Transverse colon (tissue), 4 donors: ENCODE measurements around the gene PSMA3. TPM values are rescaled to one million over a fixed set of nuclear protein-coding genes. Genes with fewer than 3 reads are reported as not detected.

Experiments
- DNase-seq: peaks from one replicate; pipeline ENCODE4 v3.0.0-alpha.2; 2019
- H3K27ac ChIP-seq, 4 donors: fragments of 200-600 bp; sonication (generic); 2 replicates each; pipeline ENCODE4 v1.5.1; 2016 to 2018; ENCODE audit warnings: inconsistent platforms in 4 of 4
- H3K27me3 ChIP-seq: fragments of 200-600 bp; sonication (generic); 2 replicates; pipeline ENCODE4 v1.5.1; 2017; ENCODE audit warnings: inconsistent platforms
- H3K36me3 ChIP-seq, 4 donors: fragments of 200-600 bp; sonication (generic); 2 replicates each; pipeline ENCODE4 v1.5.1; 2017 to 2019; ENCODE audit warnings: inconsistent platforms in 4 of 4
- H3K4me1 ChIP-seq, 4 donors: fragments of 200-600 bp; sonication (generic); 2 replicates each; pipeline ENCODE4 v1.5.1; 2017 to 2020; ENCODE audit warnings: inconsistent platforms in 4 of 4
- H3K4me3 ChIP-seq, 4 donors: fragments of 200-600 bp; sonication (generic); 1 replicate in 1 of 4; 2 replicates in 3 of 4; pipeline versions ENCODE4 v1.5.1 to v1.6.1; 2017 to 2019; ENCODE audit warnings: inconsistent platforms in 4 of 4
- H3K9me3 ChIP-seq, 2 donors: fragments of 200-600 bp; sonication (generic); 2 replicates each; pipeline ENCODE4 v1.5.1; 2017 to 2019; ENCODE audit warnings: inconsistent platforms in 2 of 2
- CTCF ChIP-seq, 5 experiments: fragments of 200-600 bp in 3 of 5; fragments of 450-650 bp in 2 of 5; sonication (generic) in 3 of 5; IDR thresholded peaks; 1 replicate in 2 of 5; 2 replicates in 3 of 5; pipeline ENCODE4 v1.5.1; 2016 to 2017; ENCODE audit warnings: antibody characterized with exemption in 5 of 5, inconsistent platforms in 3 of 5, mild to moderate bottlenecking in 2 of 5, moderate library complexity in 1 of 5
- EP300 ChIP-seq: sonication (generic); formaldehyde crosslinking; IDR thresholded peaks from one replicate; pipeline ENCODE4 v1.6.1; 2017; ENCODE audit warnings: antibody characterized with exemption, low read depth
- POLR2A ChIP-seq: fragments of 450-650 bp; IDR thresholded peaks from one replicate; pipeline ENCODE4 v1.6.1; 2016; ENCODE audit warnings: antibody characterized with exemption, mild to moderate bottlenecking, moderate library complexity
- POLR2AphosphoS5 ChIP-seq, 3 donors: sonication (generic); formaldehyde crosslinking; IDR thresholded peaks; one replicate each; pipeline ENCODE4 v1.6.1; 2016; ENCODE audit warnings: antibody characterized with exemption in 3 of 3
- WGBS, 2 donors: methylation state at CpG; one replicate each; pipeline ENCODE4 v1.1.5; 2018; ENCODE audit warnings: low coverage in 1 of 2; 5-methylcytosine and 5-hydroxymethylcytosine counted together
- in situ Hi-C, 4 donors: fragments of 200-750 bp; cut with MboI; loops; one replicate each; pipeline versions ENCODE4 v1.15.0 to v1.15.1; 2017; ENCODE audit warnings: low sequenced_read_pairs in 3 of 4, low pct_ligation_motif_present in 1 of 4, low pct_unique_long_range_greater_than_20kb in 1 of 4
- intact Hi-C: fragments of 100-400 bp; cut with DNase I; formaldehyde crosslinking; loops from one replicate; pipeline ENCODE4 v1.15.1; 2023; ENCODE audit warnings: low total_unique reads
- total RNA-seq, 4 donors: library from RNA; depleted of rRNA; stranded (reverse); fragments of >200 nt; gene quantifications; one replicate each; pipeline ENCODE4 v1.1.0, GENCODE V29; 2016

The PSMA3 gene
- total RNA-seq, 4 donors from 2014 or later = 38.5 to 87.3 (median 80.3) TPM

- TF ChIP-seq POLR2A (no peak), CTCF (IDR thresholded peaks at IDR 0.05) (no peak), EP300 (no peak), POLR2AphosphoS5 (IDR thresholded peaks at IDR 0.05) (no peak)
- WGBS, 2 donors = 96 to 100% methylated on average over 5 to 7 of the region's 7 CpGs
- DNase-seq = no peak
- Histone ChIP-seq H3K4me1 (peaks cover 4 to 27% (median 11%) of the 10 kb centered on the region in 4 donors), H3K27ac (no peak overlapping the region), H3K9me3 (no peaks in the 10 kb centered on the region), H3K27me3 (no peaks in the 10 kb centered on the region), H3K36me3 (peaks cover 0 to 31% (median 14%) of the 10 kb centered on the region in 4 donors), H3K4me3 (no peak overlapping the region)
- intact Hi-C loops = loop anchor here (10.0 kb wide), 1 partner anchor 49 kb away; the partner anchor contains the start of gene PSMA3
- in situ Hi-C loops = loop anchor here in 2 of 4 donors (10.0 kb wide), 1 partner anchor 49 kb away; the partner anchor contains the start of gene PSMA3 (in 2 of the 2)
Measured at GRCh38 chr14:58294201-58294600, 49.6 kb downstream of the PSMA3 start.

GRCh38 chr14:58296726-58297125 lies 52.1 kb downstream of the PSMA3 start:
- no peak for DNase-seq
- Histone ChIP-seq H3K9me3 (no peaks in the 10 kb centered on the region), H3K4me1 (peaks cover 14 to 31% (median 22%) of the 10 kb centered on the region in 4 donors), H3K27ac (peak overlapping the region; percentile 92 to 100 (median 96)), H3K4me3 (peak overlapping the region; percentile 41 to 94 (median 68)), H3K36me3 (peaks cover 0 to 24% (median 8%) of the 10 kb centered on the region in 4 donors), H3K27me3 (no peaks in the 10 kb centered on the region)
- TF ChIP-seq POLR2AphosphoS5 (IDR thresholded peaks at IDR 0.05) = no peak
- TF ChIP-seq POLR2A = no peak
- no peak for TF ChIP-seq EP300
- no peak for TF ChIP-seq CTCF (IDR thresholded peaks at IDR 0.05)
- 7 to 13% methylated on average over 3 of the region's 3 CpGs for WGBS, 2 donors
- intact Hi-C loops = loop anchor here (10.0 kb wide), 1 partner anchor 52 kb away; the partner anchor contains the start of gene PSMA3
- in situ Hi-C loops = loop anchor here in 2 of 4 donors (10.0 kb wide), 1 partner anchor 52 kb away; the partner anchor contains the start of gene PSMA3 (in 2 of the 2)

GRCh38 chr14:58297412-58297761 lies 52.7 kb downstream of the PSMA3 start:
- Histone ChIP-seq H3K36me3 (peaks cover 0 to 25% (median 7%) of the 10 kb centered on the region in 4 donors), H3K4me1 (peaks cover 14 to 31% (median 22%) of the 10 kb centered on the region in 4 donors), H3K27ac (peak overlapping the region; percentile 92 to 100 (median 96)), H3K9me3 (no peaks in the 10 kb centered on the region), H3K27me3 (no peaks in the 10 kb centered on the region), H3K4me3 (peak overlapping the region; percentile 41 to 94 (median 68))
- intact Hi-C loops (loop anchor here (10.0 kb wide), 1 partner anchor 53 kb away; the partner anchor contains the start of gene PSMA3), in situ Hi-C loops (loop anchor here in 2 of 4 donors (10.0 kb wide), 1 partner anchor 53 kb away; the partner anchor contains the start of gene PSMA3 (in 2 of the 2))
- TF ChIP-seq POLR2A = no peak
- TF ChIP-seq POLR2AphosphoS5 (IDR thresholded peaks at IDR 0.05) = no peak
- no peak for TF ChIP-seq EP300
- TF ChIP-seq CTCF (IDR thresholded peaks at IDR 0.05) = no peak
- DNase-seq = no peak
- WGBS, 2 donors = 0 to 2% methylated on average over 3 to 10 of the region's 10 CpGs

GRCh38 chr14:58297762-58298476 lies 53.3 kb downstream of the PSMA3 start:
- Histone ChIP-seq H3K4me1 (peaks cover 14 to 31% (median 22%) of the 10 kb centered on the region in 4 donors), H3K27ac (peak overlapping the region; percentile 96 to 100 (median 98)), H3K9me3 (no peaks in the 10 kb centered on the region), H3K4me3 (peak overlapping the region; percentile 41 to 94 (median 92)), H3K27me3 (no peaks in the 10 kb centered on the region), H3K36me3 (peaks cover 0 to 21% (median 5%) of the 10 kb centered on the region in 4 donors)
- TF ChIP-seq POLR2AphosphoS5 (IDR thresholded peaks at IDR 0.05) (peak; percentile 35 to 80 (median 74)), CTCF (IDR thresholded peaks at IDR 0.05) (peak in 1 of 5 experiments; percentile 33), EP300 (no peak), POLR2A (peak; percentile 9)
- in situ Hi-C loops = loop anchor here in 2 of 4 donors (10.0 kb wide), 1 partner anchor 53 kb away; the partner anchor contains the start of gene PSMA3 (in 2 of the 2)
- intact Hi-C loops = loop anchor here (2.0 to 10.0 kb wide), 2 partner anchors 17 to 53 kb away; partner anchors contain the start of gene PSMA3
- DNase-seq = peak; percentile 99
- WGBS, 2 donors = 1 to 3% methylated on average over 17 to 40 of the region's 40 CpGs
